HTERT RPE-1 (cell line): ENCODE data around the gene COPB1.

Experiments
- in situ Hi-C: fragments of 300-500 bp; cut with MboI; formaldehyde crosslinking; loops from 4 replicates; pipeline ENCODE4 v1.14.3; 2020; ENCODE audit warnings: low sequenced_read_pairs

COPB1 gene

DNA sequence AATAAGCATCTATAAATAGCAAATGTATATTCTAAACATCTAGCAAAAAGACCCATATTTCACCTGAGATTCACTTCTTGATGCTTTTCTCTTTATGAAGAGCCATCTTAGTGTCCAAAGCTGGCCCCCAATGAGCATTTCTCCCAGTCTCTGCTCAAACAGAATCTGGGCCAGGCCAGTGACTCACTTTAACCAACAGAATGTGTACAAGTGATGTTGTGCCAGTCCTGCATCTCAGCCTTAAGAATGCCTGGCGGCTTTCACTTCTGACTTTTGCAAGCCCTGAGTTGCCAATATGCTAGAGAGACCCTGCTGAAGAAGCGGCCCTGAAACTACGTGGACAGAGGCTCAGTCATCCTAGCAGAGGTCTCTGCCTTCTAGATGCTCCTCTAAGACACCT, 6.9 kb upstream of the COPB1 start:
- in situ Hi-C loops = no loop called here

DNA sequence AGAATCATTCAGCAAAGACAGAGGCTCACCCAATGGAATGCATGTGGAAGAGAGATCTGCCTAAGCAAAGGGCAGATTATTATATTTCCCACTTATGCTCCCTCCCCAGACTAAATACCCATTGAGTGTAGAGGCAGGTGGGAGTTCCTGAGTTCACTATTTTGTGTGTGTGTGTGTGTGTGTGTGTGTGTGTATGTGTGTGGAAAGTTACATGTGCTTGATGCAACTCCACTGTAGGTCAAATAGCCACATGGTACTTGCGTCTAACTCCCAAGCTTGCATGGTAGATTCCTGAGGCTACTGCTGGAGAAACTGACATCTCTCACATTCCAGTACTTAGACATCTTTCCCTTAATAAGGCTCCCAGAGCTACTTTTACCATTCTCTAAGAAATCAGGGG, 3.4 kb upstream of the COPB1 start:
- in situ Hi-C loops = no loop called here

DNA sequence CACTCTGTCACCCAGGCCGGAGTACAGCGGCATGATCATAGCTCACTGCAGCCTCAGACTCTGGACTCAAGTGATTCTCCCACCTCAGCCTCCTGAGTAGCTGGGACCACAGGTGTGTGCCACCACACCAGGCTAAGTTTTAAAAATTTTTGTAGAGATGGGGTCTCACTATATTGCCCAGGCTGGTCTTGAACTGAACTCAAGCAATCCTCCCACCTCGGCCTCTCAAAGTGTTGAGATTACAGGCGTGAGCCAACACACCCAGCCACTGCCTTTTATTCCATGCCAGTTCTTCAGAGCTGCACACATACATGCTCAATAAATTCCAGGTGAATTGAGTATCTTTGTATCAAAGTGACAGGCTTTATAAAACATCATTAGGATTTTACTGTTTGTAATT, 2.4 kb upstream of the COPB1 start:
- in situ Hi-C loops = no loop called here

DNA sequence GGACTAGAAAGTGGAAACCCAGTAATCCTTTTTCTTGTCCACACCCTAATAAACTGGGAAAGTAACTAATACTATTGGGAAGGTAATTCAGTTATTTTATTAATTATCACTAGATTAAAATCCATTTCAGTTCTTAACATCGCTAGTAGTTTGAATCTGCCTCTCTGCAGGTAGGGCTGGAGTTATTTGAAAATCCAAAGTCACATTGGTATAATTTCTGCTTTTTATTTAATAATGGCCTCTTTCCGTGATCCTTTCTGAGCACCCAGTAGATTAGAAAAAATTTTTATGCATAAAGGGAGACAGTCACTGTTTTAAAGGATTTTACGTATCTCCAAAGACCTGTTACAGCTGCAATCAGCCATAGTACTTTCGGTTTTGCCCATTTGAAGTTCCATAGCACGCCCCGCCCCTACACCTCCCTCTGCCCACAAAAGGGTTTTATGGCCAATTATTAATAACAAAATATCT, 605 bp upstream of the COPB1 start:
- in situ Hi-C loops = no loop called here

DNA sequence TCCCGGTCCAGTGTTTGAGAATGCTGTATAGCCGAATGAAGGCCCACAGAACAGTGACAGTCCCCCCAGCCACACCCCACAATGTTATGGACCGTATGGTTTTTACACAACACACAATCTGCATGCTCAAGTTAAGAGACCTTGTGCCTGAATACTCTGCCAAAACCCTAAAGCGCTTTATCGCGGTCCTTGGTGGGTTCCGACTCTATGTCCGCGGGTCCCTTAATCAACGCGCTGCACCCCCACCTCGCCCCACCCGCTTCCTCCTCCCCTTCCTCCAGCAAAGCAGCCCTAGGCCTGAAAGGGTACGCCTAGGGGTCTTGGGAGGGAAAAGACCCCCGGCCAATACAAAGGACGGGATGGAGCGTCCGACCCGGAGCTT, 442 bp downstream of the COPB1 start:
- in situ Hi-C loops = no loop called here

DNA sequence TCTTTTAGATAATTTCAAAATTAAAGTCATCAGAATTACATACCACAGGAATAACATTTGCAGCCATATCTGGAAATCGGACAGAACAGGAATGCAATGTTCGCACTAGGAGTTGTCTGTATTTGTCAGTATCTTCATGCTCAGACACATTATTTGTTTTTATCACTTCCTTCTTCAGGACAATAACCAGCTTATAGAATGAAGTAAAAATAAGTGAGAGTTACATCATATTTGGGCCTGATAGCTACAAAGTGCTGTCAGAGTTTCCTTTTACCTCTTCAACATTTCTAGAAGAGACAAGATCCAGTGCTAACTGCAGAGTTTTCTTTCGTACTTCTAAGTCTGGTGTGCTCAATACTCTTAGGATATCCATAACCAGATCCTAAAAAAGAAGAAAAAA, 18.9 kb downstream of the COPB1 start:
- in situ Hi-C loops = no loop called here

DNA sequence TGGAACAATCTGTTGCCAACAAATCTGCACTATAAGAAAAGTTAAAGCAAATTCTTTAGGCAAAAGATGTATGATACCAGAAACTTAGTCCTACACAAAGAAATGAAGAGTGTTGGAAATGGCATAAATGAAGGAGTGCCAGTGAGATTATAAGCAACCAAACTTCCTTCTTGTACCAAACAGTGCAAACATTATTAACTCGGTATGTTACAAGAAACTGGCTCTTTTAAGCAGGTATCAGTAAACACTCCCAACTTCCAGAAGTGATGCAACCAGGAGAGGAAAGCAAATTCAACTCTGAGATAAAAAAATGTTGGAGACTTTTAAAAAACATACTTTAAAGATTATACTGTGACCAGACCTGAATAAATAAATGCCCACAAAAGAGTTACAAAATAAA, 28.5 kb downstream of the COPB1 start:
- in situ Hi-C loops = no loop called here

DNA sequence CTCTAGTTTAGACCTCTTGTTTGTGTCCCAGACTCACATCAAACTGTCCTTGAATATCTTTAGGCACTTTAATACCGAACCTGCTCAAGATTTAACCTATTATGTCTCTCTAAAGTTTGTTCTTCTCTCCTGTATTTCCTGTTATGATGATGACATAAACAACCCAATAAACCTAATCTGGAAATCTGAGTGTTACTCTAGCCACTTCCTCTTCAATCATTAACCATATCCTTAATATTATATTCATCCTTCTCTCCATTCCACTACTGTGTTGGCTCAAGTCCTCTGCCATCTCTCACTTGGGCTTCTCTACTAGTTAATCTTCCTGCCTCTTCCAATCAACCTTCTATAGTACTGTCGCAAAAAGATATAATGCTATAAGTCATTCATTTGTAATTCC, 36.0 kb downstream of the COPB1 start:
- in situ Hi-C loops = no loop called here

DNA sequence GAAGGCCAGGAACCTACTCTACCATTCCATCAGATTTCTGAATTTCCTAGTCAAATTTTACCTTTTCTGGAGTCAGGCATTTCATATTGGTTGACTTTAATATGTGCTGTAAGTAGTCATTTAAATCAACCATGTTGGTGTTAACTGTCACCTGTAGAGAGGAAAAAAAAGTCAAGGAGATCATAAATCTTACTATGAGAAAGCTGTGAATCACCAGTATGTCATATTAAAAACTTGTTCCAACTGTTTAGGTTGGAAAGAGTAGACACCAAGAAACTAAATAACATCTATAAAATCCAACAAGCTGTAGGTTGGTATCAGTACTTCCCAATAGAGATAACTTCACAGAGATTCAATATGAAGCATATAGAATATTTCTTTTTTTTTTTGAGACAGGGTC, 39.5 kb downstream of the COPB1 start:
- in situ Hi-C loops = no loop called here

DNA sequence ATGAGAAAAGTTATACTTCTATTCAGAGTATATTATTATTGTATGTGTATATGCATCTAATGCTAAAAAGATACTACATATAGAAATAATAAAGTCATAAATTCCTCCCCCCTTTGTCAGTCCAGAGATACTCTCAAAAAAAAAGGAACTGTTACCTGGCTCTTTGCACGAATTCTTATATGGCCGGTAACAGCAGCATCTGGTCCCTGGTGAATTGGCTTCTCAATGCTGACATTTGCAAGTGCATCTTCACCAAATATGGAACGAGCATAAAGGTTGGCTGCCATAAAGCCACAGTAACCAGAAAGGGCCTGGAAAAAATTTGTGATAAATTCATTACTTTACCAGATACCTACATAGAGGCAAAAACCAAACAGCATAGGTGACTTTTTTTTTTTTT, 41.2 kb downstream of the COPB1 start:
- in situ Hi-C loops = no loop called here

DNA sequence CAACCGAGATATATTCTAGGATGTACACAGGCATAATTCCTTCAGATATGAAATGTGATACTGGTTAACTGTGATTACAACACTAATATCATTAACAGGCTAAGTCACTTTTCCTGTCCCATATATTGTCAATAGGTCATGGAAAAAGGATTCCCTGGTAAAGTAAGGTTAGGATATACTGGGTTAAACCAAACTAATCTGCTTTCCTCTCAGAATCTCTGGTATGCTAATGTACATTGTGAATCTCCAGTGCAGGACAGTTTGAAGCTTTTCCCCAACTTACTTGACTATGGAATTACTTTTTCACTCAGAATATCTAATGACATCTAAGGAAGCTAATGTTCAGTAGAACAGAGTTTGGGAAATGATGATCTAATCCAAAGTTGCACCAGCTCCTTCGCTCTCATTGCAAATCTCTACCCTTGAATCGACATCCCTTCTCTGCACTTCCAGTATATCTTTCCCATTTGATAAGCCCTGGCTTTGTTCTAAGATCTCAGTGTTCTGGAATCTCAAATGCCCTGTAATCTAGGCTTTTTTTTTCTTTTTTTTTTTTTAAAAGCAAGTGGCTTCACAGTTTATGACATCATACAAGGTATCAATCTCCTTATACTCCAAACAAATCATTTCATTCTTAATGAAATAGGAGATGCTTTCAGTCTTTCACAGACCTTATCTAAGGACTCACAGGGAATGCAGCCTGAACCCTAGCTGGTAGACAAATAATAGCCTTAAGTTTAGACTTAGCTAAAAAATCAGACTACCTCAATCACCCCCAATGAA, 43.8 kb downstream of the COPB1 start:
- in situ Hi-C loops = no loop called here

DNA sequence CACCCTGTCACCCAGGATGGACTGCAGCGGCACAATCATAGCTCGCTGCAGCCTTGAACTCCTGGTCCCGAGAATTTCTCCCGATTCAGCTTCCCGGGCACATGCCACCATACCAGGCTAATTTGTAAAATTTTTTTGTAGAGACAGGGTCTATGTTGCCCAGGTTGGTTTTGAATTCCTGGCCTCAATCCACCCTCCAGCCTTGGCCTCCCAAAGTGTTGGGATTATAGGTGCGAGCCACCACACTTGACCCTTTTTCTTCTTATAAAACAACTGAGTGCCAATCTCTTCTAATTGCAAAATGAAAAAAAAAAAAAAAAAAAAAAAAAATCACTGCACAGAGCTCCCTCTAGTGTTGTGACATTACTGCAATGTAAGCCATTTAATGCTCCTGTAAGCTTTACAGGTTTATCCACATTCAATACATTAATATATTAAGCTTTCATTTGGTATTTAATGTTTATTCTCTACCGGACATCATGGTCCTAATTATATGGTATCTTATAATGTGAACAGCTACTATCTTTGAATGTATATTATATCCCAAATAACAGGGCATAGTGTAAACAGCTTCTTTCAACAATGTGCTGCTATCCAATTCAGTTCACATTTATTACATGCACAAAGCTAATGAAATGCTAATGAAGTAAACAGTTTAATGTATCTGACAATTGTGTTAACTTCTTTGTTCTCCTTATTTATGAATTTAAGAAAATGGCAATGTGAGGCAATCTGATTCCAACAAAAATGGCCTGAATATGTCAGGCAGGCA, 44.6 kb downstream of the COPB1 start:
- in situ Hi-C loops = no loop called here

DNA sequence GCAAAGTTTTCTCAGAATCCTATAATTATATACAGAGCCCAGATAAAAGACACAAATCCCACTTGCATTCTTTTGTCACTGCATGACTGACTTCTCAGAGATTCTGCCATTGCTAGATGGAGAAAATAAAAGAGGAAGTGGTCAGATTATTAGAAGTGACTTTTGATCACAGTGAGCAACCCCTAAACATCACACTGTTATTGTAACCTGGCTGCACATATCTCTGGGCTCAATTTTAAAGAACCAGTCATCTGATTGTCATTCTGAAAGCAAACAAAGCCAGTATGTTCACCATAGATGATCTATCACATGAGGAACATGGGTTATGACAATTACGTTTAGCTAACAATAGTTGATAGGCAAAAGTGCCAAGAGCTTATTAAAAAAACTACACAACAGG, 47.8 kb downstream of the COPB1 start:
- in situ Hi-C loops = no loop called here

DNA sequence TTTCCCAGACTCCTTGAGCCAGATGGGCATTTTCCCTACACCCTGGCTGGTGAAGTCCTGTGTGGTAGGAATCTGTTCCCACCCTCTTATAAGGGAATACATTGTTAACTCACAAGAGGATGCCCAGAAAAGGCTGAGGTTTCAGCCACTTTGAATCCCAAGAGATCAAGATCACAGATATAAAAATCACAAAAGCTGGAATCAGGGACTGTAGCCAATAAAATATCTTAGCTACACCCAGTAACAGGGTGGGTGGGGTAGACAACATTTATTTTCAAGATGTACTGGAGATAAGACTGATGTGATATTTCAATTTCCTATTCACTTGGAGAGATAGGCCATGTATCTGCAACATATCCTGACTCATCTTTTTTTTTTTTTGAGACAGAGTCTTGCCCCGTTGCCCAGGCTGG, 50.3 kb downstream of the COPB1 start:
- in situ Hi-C loops = no loop called here

DNA sequence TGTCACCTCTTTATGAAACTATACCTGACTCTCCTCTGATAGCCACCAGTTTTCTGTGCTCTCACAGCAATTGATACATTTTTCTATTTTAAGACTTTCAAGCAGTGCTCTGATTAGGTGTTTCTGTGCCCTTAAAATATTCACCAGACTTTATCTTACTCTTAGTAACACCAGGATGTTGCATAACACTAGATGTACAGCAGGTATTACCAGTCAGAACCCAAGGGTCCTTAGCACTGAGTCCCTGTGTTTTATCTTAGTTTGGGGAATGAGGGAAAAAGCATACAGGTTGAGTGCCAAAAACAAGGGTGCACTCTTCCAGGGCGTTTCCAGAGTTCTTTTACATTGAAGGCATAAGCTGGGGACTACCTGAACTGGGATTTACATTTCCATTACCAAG, 51.4 kb downstream of the COPB1 start:
- in situ Hi-C loops = no loop called here

DNA sequence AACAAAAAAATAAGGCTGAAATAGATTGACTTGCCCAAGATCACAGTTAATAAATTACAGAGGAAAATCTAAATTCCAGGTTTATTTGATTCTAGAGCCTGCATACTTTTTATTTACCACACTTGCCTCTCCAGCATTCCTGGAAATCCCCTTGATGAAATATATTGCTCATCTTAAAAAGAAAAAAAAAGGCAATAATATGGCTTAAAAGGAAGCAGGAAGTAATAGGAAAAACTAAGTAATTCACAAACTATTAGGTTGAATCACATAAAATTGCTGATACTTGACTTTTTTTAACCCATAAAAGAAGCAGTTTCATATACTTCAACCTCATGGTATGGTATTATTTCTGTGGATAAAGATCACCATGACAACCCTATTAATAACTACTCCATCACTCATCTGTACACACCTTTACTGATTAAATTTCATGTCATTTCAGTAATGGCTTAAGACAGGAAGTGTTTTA, 52.9 kb downstream of the COPB1 start:
- in situ Hi-C loops = no loop called here

DNA sequence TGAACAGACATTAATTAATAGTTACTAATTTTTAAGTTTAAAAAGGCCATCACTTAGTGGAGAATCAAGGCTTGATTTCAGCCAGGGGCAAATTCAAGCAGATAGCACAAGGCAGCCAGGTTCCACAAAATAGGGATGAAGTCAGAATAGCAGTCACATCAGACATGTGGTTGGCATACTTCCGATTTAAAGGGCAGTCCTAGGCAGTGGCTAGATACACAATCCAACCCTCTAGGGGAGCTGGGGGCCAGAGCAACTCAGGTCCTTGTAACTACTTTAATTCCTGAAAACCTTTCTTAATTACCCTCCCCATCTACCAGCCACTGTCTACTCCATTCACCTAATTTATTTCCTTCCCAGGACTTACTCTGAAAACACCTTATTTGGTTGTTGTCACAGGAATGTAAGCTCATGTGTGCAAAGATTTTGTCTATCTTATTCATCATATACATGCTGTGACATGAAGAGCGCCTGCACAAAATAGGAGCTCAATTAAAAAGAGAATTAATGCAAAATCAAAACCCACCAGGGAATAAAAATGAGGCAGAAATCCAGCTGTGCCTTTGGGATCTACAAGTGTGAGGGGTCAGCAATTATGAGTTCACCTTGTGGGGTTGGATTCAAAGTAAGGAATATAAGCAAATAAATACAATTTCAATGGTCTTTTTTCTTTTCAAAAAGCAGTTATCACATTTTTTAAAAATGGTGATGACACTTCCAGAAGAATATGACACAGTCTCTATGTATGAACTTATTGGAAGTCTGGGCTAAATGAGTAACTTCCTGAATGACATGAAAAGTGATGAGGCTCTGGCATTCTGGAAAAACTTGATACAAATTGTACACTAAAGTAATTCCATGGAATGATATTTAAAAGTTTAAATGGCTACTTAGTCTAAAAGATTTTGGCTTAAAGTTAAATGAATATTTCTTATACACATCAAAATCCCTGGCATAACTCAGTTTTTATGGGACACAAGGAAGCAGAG, 53.8 kb downstream of the COPB1 start:
- in situ Hi-C loops = no loop called here

DNA sequence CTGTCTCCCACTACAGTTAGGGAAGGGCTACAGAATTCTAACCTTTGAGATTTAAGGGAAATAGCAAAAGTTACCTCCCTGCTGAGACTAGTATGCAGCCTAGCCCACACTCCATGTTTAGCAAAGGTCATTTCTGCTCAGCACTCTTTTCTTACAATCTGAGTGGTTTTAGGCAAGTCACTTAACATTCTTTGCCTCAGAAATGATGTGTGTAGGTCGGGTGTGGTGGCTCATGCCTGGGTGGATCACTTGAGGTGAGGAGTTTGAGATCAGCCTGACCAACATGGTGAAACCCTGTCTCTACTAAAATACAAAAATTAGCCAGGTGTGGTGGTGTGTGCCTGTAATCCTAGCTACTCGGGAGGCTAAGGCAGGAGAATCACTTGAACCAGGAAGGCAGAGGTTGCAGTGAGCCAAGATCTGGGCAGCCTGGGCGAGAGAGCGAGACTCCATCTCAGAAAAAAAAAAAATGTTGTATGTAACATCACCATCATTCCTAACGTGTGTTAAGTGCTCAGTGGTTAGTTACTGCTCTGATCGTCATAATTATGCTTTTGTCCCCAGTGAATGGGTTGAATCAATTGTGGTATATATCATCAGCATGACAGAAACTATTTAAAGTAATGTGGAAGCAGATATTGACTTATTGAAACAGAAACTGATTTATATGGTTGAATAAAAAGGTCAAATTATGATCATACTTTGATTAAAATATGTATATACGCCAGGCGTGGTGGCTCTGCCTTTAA, 55.0 kb downstream of the COPB1 start:
- in situ Hi-C loops = no loop called here

DNA sequence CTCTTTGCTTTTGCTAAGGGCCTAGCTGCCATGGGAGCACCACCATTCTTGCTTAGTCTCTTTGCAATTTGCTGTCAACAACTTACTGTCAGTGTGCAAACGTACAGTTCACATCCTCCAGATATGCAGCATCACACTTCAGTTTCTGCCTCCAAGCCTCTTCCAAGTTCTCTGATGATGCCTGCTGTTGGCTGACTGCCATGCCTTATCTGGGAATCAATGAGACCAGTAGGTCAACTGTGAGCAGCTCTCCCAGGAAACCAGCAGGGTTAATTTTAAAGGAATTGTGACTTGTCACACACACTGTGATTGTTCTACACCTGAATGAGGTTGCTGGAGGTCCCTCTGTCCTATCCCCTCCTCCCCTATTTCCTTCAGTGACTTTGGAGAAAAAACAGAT, 56.0 kb downstream of the COPB1 start:
- in situ Hi-C loops = no loop called here

DNA sequence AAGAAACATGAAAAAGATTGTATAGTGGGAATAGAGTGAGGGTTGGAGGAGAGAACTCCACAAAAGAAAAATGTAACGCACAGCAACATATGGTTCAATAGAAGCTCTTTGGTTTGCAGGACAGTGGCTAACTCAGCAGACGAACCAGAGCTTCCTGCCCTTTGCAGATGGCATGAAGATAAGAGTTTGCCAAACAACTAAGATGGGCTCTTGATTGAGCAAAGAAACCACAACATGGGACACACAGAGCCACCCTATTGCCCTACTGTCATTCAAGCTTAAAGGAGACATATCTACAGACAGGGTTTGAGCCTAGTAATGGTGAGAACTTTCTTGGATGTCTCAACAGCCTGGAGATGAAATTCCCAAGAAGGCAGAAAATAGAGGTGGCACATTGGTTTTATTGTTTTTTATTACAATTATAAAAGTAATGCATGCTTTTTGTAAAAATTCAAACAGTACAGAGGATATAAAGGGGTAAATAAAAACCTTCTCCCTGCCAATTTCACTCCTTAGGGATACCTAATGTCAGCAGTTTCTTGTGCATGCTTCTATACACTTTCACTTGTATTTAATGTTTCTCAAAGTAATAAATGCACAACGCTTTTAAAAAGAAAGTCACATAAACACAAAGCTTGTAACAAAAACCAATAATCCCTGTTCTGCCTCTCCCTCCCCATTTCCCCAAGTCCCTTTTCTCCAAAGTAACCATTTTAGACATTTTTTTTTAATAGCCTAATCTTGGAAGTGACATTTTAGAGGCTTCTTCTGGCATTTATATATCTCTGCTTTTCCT, 63.7 kb downstream of the COPB1 start:
- in situ Hi-C loops = no loop called here
